SK-N-SH (cell line): ENCODE data around the gene SRRM2.

ENCODE experiments used
- GATA2 ChIP-seq: sonication (generic); formaldehyde crosslinking; IDR thresholded peaks from 2 replicates; pipeline ENCODE4 v1.5.0; 2020; ENCODE audit warnings: mild to moderate bottlenecking, missing genetic modification reagents
- NFIC ChIP-seq: IDR thresholded peaks from 2 replicates; pipeline ENCODE4 v1.4.0; 2012; ENCODE audit warnings: borderline replicate concordance

DNA sequence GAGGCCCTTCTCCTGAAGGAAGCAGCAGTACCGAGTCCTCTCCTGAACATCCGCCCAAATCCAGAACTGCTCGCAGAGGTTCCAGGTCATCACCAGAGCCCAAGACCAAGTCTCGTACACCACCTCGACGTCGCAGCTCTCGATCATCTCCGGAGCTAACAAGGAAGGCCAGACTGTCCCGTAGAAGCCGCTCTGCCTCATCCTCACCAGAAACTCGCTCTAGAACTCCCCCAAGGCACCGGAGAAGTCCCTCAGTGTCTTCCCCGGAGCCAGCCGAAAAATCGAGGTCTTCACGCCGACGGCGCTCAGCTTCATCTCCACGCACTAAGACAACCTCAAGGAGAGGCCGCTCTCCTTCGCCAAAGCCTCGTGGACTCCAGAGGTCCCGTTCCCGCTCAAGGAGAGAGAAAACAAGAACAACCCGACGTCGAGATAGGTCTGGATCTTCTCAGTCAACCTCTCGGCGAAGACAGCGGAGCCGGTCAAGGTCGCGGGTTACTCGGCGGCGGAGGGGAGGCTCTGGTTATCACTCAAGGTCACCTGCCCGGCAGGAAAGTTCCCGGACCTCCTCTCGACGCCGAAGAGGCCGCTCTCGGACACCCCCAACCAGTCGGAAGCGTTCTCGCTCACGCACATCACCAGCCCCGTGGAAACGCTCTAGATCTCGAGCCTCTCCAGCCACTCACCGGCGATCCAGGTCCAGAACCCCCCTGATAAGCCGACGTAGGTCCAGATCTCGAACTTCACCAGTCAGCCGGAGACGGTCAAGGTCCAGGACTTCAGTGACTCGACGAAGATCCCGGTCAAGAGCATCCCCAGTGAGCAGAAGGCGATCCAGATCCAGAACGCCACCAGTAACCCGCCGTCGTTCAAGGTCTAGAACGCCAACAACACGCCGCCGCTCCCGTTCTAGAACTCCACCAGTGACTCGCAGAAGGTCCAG is 13.3 kb downstream of the SRRM2 start:
- TF ChIP-seq NFIC (no peak), GATA2 (CRISPR knock-in tag) (no peak)
